ENCODE data around the gene NKG7. TPM values are rescaled to one million over a fixed set of nuclear protein-coding genes. Genes with fewer than 3 reads are reported as not detected.
A peak's percentile ranks its signal among the peaks of the same experiment; 100 is the strongest.

Gene NKG7
- total RNA-seq, 3 donors from 2014 or later, result 2.1 TPM; not detected in 2

- no peaks in the 10 kb centered on the region for H3K27me3 ChIP-seq
- no peak for DNase-seq (ENCODE audit: low spot score in 2 of 2)
- no peak overlapping the region for H3K27ac ChIP-seq
- TF ChIP-seq CTCF (IDR thresholded peaks at IDR 0.05), result no peak
- TF ChIP-seq POLR2AphosphoS5 (IDR thresholded peaks at IDR 0.05), result no peak
- no peak for TF ChIP-seq POLR2A (IDR thresholded peaks at IDR 0.05)
- H3K36me3 ChIP-seq, result no peaks in the 10 kb centered on the region
- no peak overlapping the region for H3K4me3 ChIP-seq
- H3K9me3 ChIP-seq, result no peaks in the 10 kb centered on the region
- intact Hi-C loops (cut with DNase I; ENCODE audit: low total_unique reads), result loop anchor here (2.0 kb wide), 1 partner anchor 46 kb away; the partner anchor contains the start of gene C19orf84
- H3K4me1 ChIP-seq, result no peaks in the 10 kb centered on the region
Observed at GRCh38 chr19:51345076-51345620, 27.3 kb downstream of the NKG7 start.

GRCh38 chr19:51342631-51343569 lies 29.6 kb downstream of the NKG7 start:
- Histone ChIP-seq H3K27ac (peak overlapping the region in 1 of 2 donors; percentile 12), H3K27me3 (no peaks in the 10 kb centered on the region), H3K36me3 (no peaks in the 10 kb centered on the region), H3K4me3 (no peak overlapping the region), H3K9me3 (no peaks in the 10 kb centered on the region), H3K4me1 (no peaks in the 10 kb centered on the region)
- intact Hi-C loops (cut with DNase I; ENCODE audit: low total_unique reads), result no loop called here
- TF ChIP-seq CTCF (IDR thresholded peaks at IDR 0.05) (no peak), POLR2A (IDR thresholded peaks at IDR 0.05) (no peak), POLR2AphosphoS5 (IDR thresholded peaks at IDR 0.05) (no peak)
- no peak for DNase-seq (ENCODE audit: low spot score in 2 of 2)

- no peak for TF ChIP-seq CTCF (IDR thresholded peaks at IDR 0.05)
- Histone ChIP-seq H3K27ac (peak within 1 kb of the TSS in 1 of 2 donors; percentile 12), H3K4me3 (no peak within 1 kb of the TSS), H3K9me3 (no peaks in the 10 kb centered on the region), H3K4me1 (no peaks in the 10 kb centered on the region), H3K36me3 (no peaks in the 10 kb centered on the region), H3K27me3 (no peaks in the 10 kb centered on the region)
- intact Hi-C loops (cut with DNase I; ENCODE audit: low total_unique reads), result no loop called here
- DNase-seq (ENCODE audit: low spot score in 2 of 2), result no peak
Observed at GRCh38 chr19:51341976-51342580, 30.4 kb downstream of the NKG7 start, which contains the start of gene VSIG10L. Gene VSIG10L, minus strand, starts transcription at chr19:51342139. Its CDS starts 15 bp downstream, at chr19:51342124.

- H3K36me3 ChIP-seq, result no peaks in the 10 kb centered on the region
- no peak overlapping the region for H3K27ac ChIP-seq
- DNase-seq (ENCODE audit: low spot score in 2 of 2), result no peak
- H3K27me3 ChIP-seq, result no peaks in the 10 kb centered on the region
- no peak overlapping the region for H3K4me3 ChIP-seq
- no peak for TF ChIP-seq POLR2A (IDR thresholded peaks at IDR 0.05)
- no peak for TF ChIP-seq POLR2AphosphoS5 (IDR thresholded peaks at IDR 0.05)
- TF ChIP-seq CTCF (IDR thresholded peaks at IDR 0.05), result no peak
- no peaks in the 10 kb centered on the region for H3K9me3 ChIP-seq
- intact Hi-C loops (cut with DNase I; ENCODE audit: low total_unique reads), result no loop called here
- no peaks in the 10 kb centered on the region for H3K4me1 ChIP-seq
Observed at GRCh38 chr19:51341066-51341465, 31.4 kb downstream of the NKG7 start.

All from breast epithelium (tissue), 4 donors.